Measurements from ENCODE around the gene ZNF236. TPM values are rescaled to one million over a fixed set of nuclear protein-coding genes. Genes with fewer than 3 reads are reported as not detected.

ZNF236 gene
- polyA plus RNA-seq, 4 donors, result 1.4 to 6.1 (median 2.3) TPM

GRCh38 chr18:76842837-76843530, 20.6 kb downstream of the ZNF236 start:
- WGBS, 3 donors, result 71 to 89% (median 80%) methylated on average over 6 of the region's 6 CpGs
- H3K27ac ChIP-seq (ENCODE audit: low read depth in 1 of 3, low read length in 2 of 3), result no peak overlapping the region

GRCh38 chr18:76844144-76844543, 21.8 kb downstream of the ZNF236 start:
- Histone ChIP-seq H3K4me1 (ENCODE audit: control insufficient read depth in 3 of 3, insufficient read depth in 2 of 3, low read depth in 1 of 3, low read length in 2 of 3) (no peaks in the 10 kb centered on the region), H3K27ac (ENCODE audit: low read depth in 1 of 3, low read length in 2 of 3) (no peak overlapping the region), H3K4me3 (ENCODE audit: low read depth in 1 of 3, low read length in 3 of 3) (no peak overlapping the region), H3K36me3 (ENCODE audit: control insufficient read depth in 3 of 3, insufficient read depth in 2 of 3, low read depth in 1 of 3, low read length in 3 of 3) (peaks cover 0 to 3% (median 0%) of the 10 kb centered on the region in 3 donors), H3K9me3 (ENCODE audit: control insufficient read depth in 2 of 2, insufficient read depth in 1 of 2, low read depth in 1 of 2, low read length in 1 of 2) (no peaks in the 10 kb centered on the region), H3K27me3 (ENCODE audit: control insufficient read depth in 3 of 3, insufficient read depth in 3 of 3, low read length in 3 of 3) (no peaks in the 10 kb centered on the region)
- no peak for FAIRE-seq
- WGBS, 3 donors, result 65 to 88% (median 83%) methylated on average over 4 of the region's 4 CpGs
- no peak for DNase-seq

More at GRCh38 chr18:76842837-76843530, 20.6 kb downstream of the ZNF236 start:
- FAIRE-seq, result no peak
- no peaks in the 10 kb centered on the region for H3K36me3 ChIP-seq (ENCODE audit: control insufficient read depth in 3 of 3, insufficient read depth in 2 of 3, low read depth in 1 of 3, low read length in 3 of 3)
- no peaks in the 10 kb centered on the region for H3K9me3 ChIP-seq (ENCODE audit: control insufficient read depth in 2 of 2, insufficient read depth in 1 of 2, low read depth in 1 of 2, low read length in 1 of 2)
- peaks cover 0 to 11% (median 2%) of the 10 kb centered on the region in 3 donors for H3K4me1 ChIP-seq (ENCODE audit: control insufficient read depth in 3 of 3, insufficient read depth in 2 of 3, low read depth in 1 of 3, low read length in 2 of 3)
- no peak overlapping the region for H3K4me3 ChIP-seq (ENCODE audit: low read depth in 1 of 3, low read length in 3 of 3)
- no peaks in the 10 kb centered on the region for H3K27me3 ChIP-seq (ENCODE audit: control insufficient read depth in 3 of 3, insufficient read depth in 3 of 3, low read length in 3 of 3)
- DNase-seq, result no peak

GRCh38 chr18:76844742-76845477, 22.6 kb downstream of the ZNF236 start:
- Histone ChIP-seq H3K27ac (ENCODE audit: low read depth in 1 of 3, low read length in 2 of 3) (no peak overlapping the region), H3K4me3 (ENCODE audit: low read depth in 1 of 3, low read length in 3 of 3) (no peak overlapping the region), H3K4me1 (ENCODE audit: control insufficient read depth in 3 of 3, insufficient read depth in 2 of 3, low read depth in 1 of 3, low read length in 2 of 3) (no peaks in the 10 kb centered on the region), H3K27me3 (ENCODE audit: control insufficient read depth in 3 of 3, insufficient read depth in 3 of 3, low read length in 3 of 3) (no peaks in the 10 kb centered on the region), H3K36me3 (ENCODE audit: control insufficient read depth in 3 of 3, insufficient read depth in 2 of 3, low read depth in 1 of 3, low read length in 3 of 3) (peaks cover 0 to 3% (median 0%) of the 10 kb centered on the region in 3 donors), H3K9me3 (ENCODE audit: control insufficient read depth in 2 of 2, insufficient read depth in 1 of 2, low read depth in 1 of 2, low read length in 1 of 2) (no peaks in the 10 kb centered on the region)
- 85 to 89% (median 85%) methylated on average over 4 of the region's 4 CpGs for WGBS, 3 donors
- DNase-seq, result no peak
- no peak for FAIRE-seq

- Histone ChIP-seq H3K4me3 (ENCODE audit: low read depth in 1 of 3, low read length in 3 of 3) (no peak overlapping the region), H3K9me3 (ENCODE audit: control insufficient read depth in 2 of 2, insufficient read depth in 1 of 2, low read depth in 1 of 2, low read length in 1 of 2) (no peaks in the 10 kb centered on the region), H3K27ac (ENCODE audit: low read depth in 1 of 3, low read length in 2 of 3) (no peak overlapping the region), H3K36me3 (ENCODE audit: control insufficient read depth in 3 of 3, insufficient read depth in 2 of 3, low read depth in 1 of 3, low read length in 3 of 3) (peaks cover 0 to 5% (median 0%) of the 10 kb centered on the region in 3 donors), H3K27me3 (ENCODE audit: control insufficient read depth in 3 of 3, insufficient read depth in 3 of 3, low read length in 3 of 3) (no peaks in the 10 kb centered on the region), H3K4me1 (ENCODE audit: control insufficient read depth in 3 of 3, insufficient read depth in 2 of 3, low read depth in 1 of 3, low read length in 2 of 3) (peaks cover 0 to 3% (median 0%) of the 10 kb centered on the region in 3 donors)
- 89 to 90% (median 90%) methylated on average over 5 of the region's 5 CpGs for WGBS, 3 donors
- FAIRE-seq, result no peak
- DNase-seq, result no peak
These were observed 23.9 kb downstream of the ZNF236 start for GRCh38 chr18:76846217-76846616.

- Histone ChIP-seq H3K27me3 (ENCODE audit: control insufficient read depth in 3 of 3, insufficient read depth in 3 of 3, low read length in 3 of 3) (no peaks in the 10 kb centered on the region), H3K9me3 (ENCODE audit: control insufficient read depth in 2 of 2, insufficient read depth in 1 of 2, low read depth in 1 of 2, low read length in 1 of 2) (no peaks in the 10 kb centered on the region), H3K36me3 (ENCODE audit: control insufficient read depth in 3 of 3, insufficient read depth in 2 of 3, low read depth in 1 of 3, low read length in 3 of 3) (peaks cover 0 to 10% (median 0%) of the 10 kb centered on the region in 3 donors), H3K4me3 (ENCODE audit: low read depth in 1 of 3, low read length in 3 of 3) (no peak overlapping the region), H3K27ac (ENCODE audit: low read depth in 1 of 3, low read length in 2 of 3) (no peak overlapping the region), H3K4me1 (ENCODE audit: control insufficient read depth in 3 of 3, insufficient read depth in 2 of 3, low read depth in 1 of 3, low read length in 2 of 3) (peaks cover 0 to 3% (median 0%) of the 10 kb centered on the region in 3 donors)
- FAIRE-seq, result no peak
- no peak for DNase-seq
- 59 to 77% (median 65%) methylated on average over 2 of the region's 2 CpGs for WGBS, 3 donors
These were observed 25.6 kb downstream of the ZNF236 start for GRCh38 chr18:76847916-76848315.

GRCh38 chr18:76850112-76850511, 27.8 kb downstream of the ZNF236 start:
- no peaks in the 10 kb centered on the region for H3K27me3 ChIP-seq (ENCODE audit: control insufficient read depth in 3 of 3, insufficient read depth in 3 of 3, low read length in 3 of 3)
- peaks cover 0 to 3% (median 0%) of the 10 kb centered on the region in 3 donors for H3K4me1 ChIP-seq (ENCODE audit: control insufficient read depth in 3 of 3, insufficient read depth in 2 of 3, low read depth in 1 of 3, low read length in 2 of 3)
- DNase-seq, result no peak
- no peak overlapping the region for H3K4me3 ChIP-seq (ENCODE audit: low read depth in 1 of 3, low read length in 3 of 3)
- WGBS, 3 donors, result 81 to 94% (median 88%) methylated on average over 1 of the region's 1 CpG
- no peak overlapping the region for H3K27ac ChIP-seq (ENCODE audit: low read depth in 1 of 3, low read length in 2 of 3)
- no peak for FAIRE-seq
- H3K9me3 ChIP-seq (ENCODE audit: control insufficient read depth in 2 of 2, insufficient read depth in 1 of 2, low read depth in 1 of 2, low read length in 1 of 2), result no peaks in the 10 kb centered on the region
- H3K36me3 ChIP-seq (ENCODE audit: control insufficient read depth in 3 of 3, insufficient read depth in 2 of 3, low read depth in 1 of 3, low read length in 3 of 3), result peaks cover 0 to 12% (median 0%) of the 10 kb centered on the region in 3 donors

GRCh38 chr18:76855594-76855993, 33.2 kb downstream of the ZNF236 start:
- Histone ChIP-seq H3K36me3 (ENCODE audit: control insufficient read depth in 3 of 3, insufficient read depth in 2 of 3, low read depth in 1 of 3, low read length in 3 of 3) (peaks cover 0 to 25% (median 0%) of the 10 kb centered on the region in 3 donors), H3K27ac (ENCODE audit: low read depth in 1 of 3, low read length in 2 of 3) (no peak overlapping the region), H3K27me3 (ENCODE audit: control insufficient read depth in 3 of 3, insufficient read depth in 3 of 3, low read length in 3 of 3) (no peaks in the 10 kb centered on the region), H3K4me3 (ENCODE audit: low read depth in 1 of 3, low read length in 3 of 3) (no peak overlapping the region), H3K9me3 (ENCODE audit: control insufficient read depth in 2 of 2, insufficient read depth in 1 of 2, low read depth in 1 of 2, low read length in 1 of 2) (no peaks in the 10 kb centered on the region), H3K4me1 (ENCODE audit: control insufficient read depth in 3 of 3, insufficient read depth in 2 of 3, low read depth in 1 of 3, low read length in 2 of 3) (no peaks in the 10 kb centered on the region)
- FAIRE-seq (no peak), DNase-seq (no peak)
- 93 to 96% (median 95%) methylated on average over 4 of the region's 4 CpGs for WGBS, 3 donors

GRCh38 chr18:76857476-76857875, 35.1 kb downstream of the ZNF236 start:
- Histone ChIP-seq H3K9me3 (ENCODE audit: control insufficient read depth in 2 of 2, insufficient read depth in 1 of 2, low read depth in 1 of 2, low read length in 1 of 2) (peaks cover 0 to 2% of the 10 kb centered on the region in 2 donors), H3K27me3 (ENCODE audit: control insufficient read depth in 3 of 3, insufficient read depth in 3 of 3, low read length in 3 of 3) (no peaks in the 10 kb centered on the region), H3K27ac (ENCODE audit: low read depth in 1 of 3, low read length in 2 of 3) (no peak overlapping the region), H3K4me1 (ENCODE audit: control insufficient read depth in 3 of 3, insufficient read depth in 2 of 3, low read depth in 1 of 3, low read length in 2 of 3) (no peaks in the 10 kb centered on the region), H3K36me3 (ENCODE audit: control insufficient read depth in 3 of 3, insufficient read depth in 2 of 3, low read depth in 1 of 3, low read length in 3 of 3) (peaks cover 0 to 33% (median 8%) of the 10 kb centered on the region in 3 donors), H3K4me3 (ENCODE audit: low read depth in 1 of 3, low read length in 3 of 3) (no peak overlapping the region)
- FAIRE-seq (no peak), DNase-seq (no peak)
- WGBS, 3 donors, result 88 to 94% (median 88%) methylated on average over 4 of the region's 4 CpGs

Data from small intestine (tissue), 7 donors.